CD4-positive, alpha-beta T cell treated with Interleukin-4 for 1 hour (primary cell): Measurements from ENCODE around the gene SLC10A7.
A peak's percentile ranks its signal among the peaks of the same experiment; 100 is the strongest.

Experiments
- DNase-seq, 2 donors: peaks; one replicate each; pipeline ENCODE4 v3.0.0-alpha.2; 2020 to 2022

Gene SLC10A7

GRCh38 chr4:146247356-146247755, 274.4 kb downstream of the SLC10A7 start:
- DNase-seq: no peak

- DNase-seq: no peak
These were observed 275.4 kb downstream of the SLC10A7 start for GRCh38 chr4:146246381-146246780.

- DNase-seq: no peak
These were observed 275.9 kb downstream of the SLC10A7 start for GRCh38 chr4:146245850-146246249.

- no peak for DNase-seq
These were observed 276.5 kb downstream of the SLC10A7 start for GRCh38 chr4:146245246-146245645.

- no peak for DNase-seq
These were observed 277.2 kb downstream of the SLC10A7 start for GRCh38 chr4:146244496-146244895.

- no peak for DNase-seq
These were observed 277.9 kb downstream of the SLC10A7 start for GRCh38 chr4:146243883-146244277.

- peak; percentile 33 to 36 for DNase-seq
These were observed 278.4 kb downstream of the SLC10A7 start for GRCh38 chr4:146243141-146243882.

- no peak for DNase-seq
These were observed 283.6 kb downstream of the SLC10A7 start for GRCh38 chr4:146238107-146238506.

- no peak for DNase-seq
These were observed 284.6 kb downstream of the SLC10A7 start for GRCh38 chr4:146237092-146237491.

- no peak for DNase-seq
These were observed 285.5 kb downstream of the SLC10A7 start for GRCh38 chr4:146236216-146236615.

GRCh38 chr4:146235654-146236177, 286.0 kb downstream of the SLC10A7 start:
- no peak for DNase-seq

- no peak for DNase-seq
These were observed 289.5 kb downstream of the SLC10A7 start for GRCh38 chr4:146232131-146232722.

- no peak for DNase-seq
These were observed 292.3 kb downstream of the SLC10A7 start for GRCh38 chr4:146229406-146229805.

- DNase-seq: no peak
These were observed 297.3 kb downstream of the SLC10A7 start for GRCh38 chr4:146224326-146224966.

- no peak for DNase-seq
These were observed 299.4 kb downstream of the SLC10A7 start for GRCh38 chr4:146222313-146222712.

- no peak for DNase-seq
These were observed 307.5 kb downstream of the SLC10A7 start, which contains the start of gene REELD1 for GRCh38 chr4:146214238-146214637. Gene REELD1 (plus strand): TSS chr4:146214538. CDS start chr4:146216953, 2,415 bp downstream.

GRCh38 chr4:146212781-146213180, 309.0 kb downstream of the SLC10A7 start:
- DNase-seq: no peak

- DNase-seq: no peak
These were observed 310.3 kb downstream of the SLC10A7 start for GRCh38 chr4:146211440-146211839.

- DNase-seq: no peak
These were observed 310.9 kb downstream of the SLC10A7 start for GRCh38 chr4:146210890-146211289.

- no peak for DNase-seq
These were observed 314.3 kb downstream of the SLC10A7 start for GRCh38 chr4:146207410-146207809.
